SK-N-SH treated with all-trans-retinoic acid at 6 μM for 48 hours (cell line): ENCODE data around the gene TSHZ2.

Experiments used
- ATAC-seq: fragments of 200-7000 bp; cut with Tn5 transposase; 3 replicates; pipeline ENCODE4 v1.9.1; 2020; ENCODE audit warnings: mild to moderate bottlenecking, moderate library complexity
- ARNTL ChIP-seq: fragments of 450-650 bp; formaldehyde crosslinking; IDR thresholded peaks from 2 replicates; pipeline ENCODE4 v1.5.0; 2020; ENCODE audit warnings: low read depth, mild to moderate bottlenecking, moderate library complexity, borderline replicate concordance
- BACH2 ChIP-seq: fragments of 250-450 bp; sonication (Bioruptor Pico); IDR thresholded peaks from 2 replicates; pipeline ENCODE4 v1.9.0; 2021; ENCODE audit warnings: mild to moderate bottlenecking, borderline replicate concordance
- CSDC2 ChIP-seq: fragments of 250-450 bp; sonication (Bioruptor Pico); IDR thresholded peaks from 2 replicates; pipeline ENCODE4 v1.5.0; 2020; ENCODE audit warnings: mild to moderate bottlenecking, moderate library complexity
- ESRRG ChIP-seq: fragments of 250-450 bp; sonication (Bioruptor Pico); IDR thresholded peaks from 2 replicates; pipeline ENCODE4 v1.6.1; 2021; ENCODE audit warnings: mild to moderate bottlenecking
- ISL1 ChIP-seq: fragments of 250-450 bp; sonication (Bioruptor Pico); IDR thresholded peaks from 2 replicates; pipeline ENCODE4 v2.1.2; 2022; ENCODE audit warnings: mild to moderate bottlenecking, moderate library complexity
- OSR1 ChIP-seq: fragments of 250-450 bp; sonication (Bioruptor Pico); IDR thresholded peaks from 2 replicates; pipeline ENCODE4 v1.8.0; 2022; ENCODE audit warnings: moderate library complexity, mild to moderate bottlenecking, inconsistent platforms
- PPARA ChIP-seq: fragments of 250-450 bp; sonication (Bioruptor Pico); IDR thresholded peaks from 2 replicates; pipeline ENCODE4 v1.5.0; 2020; ENCODE audit warnings: mild to moderate bottlenecking, borderline replicate concordance
- RARB ChIP-seq: fragments of 250-450 bp; sonication (Bioruptor Pico); IDR thresholded peaks from 2 replicates; pipeline ENCODE4 v1.8.0; 2021; ENCODE audit warnings: mild to moderate bottlenecking, moderate library complexity
- SNAI2 ChIP-seq: fragments of 250-450 bp; sonication (Bioruptor Pico); IDR thresholded peaks from 2 replicates; pipeline ENCODE4 v1.5.0; 2020; ENCODE audit warnings: mild to moderate bottlenecking, moderate library complexity
- TCF4 ChIP-seq: fragments of 250-450 bp; sonication (Bioruptor Pico); IDR thresholded peaks from 2 replicates; pipeline ENCODE4 v1.8.0; 2021; ENCODE audit warnings: mild to moderate bottlenecking, moderate library complexity, borderline replicate concordance
- TOX ChIP-seq: fragments of 250-450 bp; sonication (Bioruptor Pico); IDR thresholded peaks from 2 replicates; pipeline ENCODE4 v1.8.0; 2021; ENCODE audit warnings: mild to moderate bottlenecking, moderate library complexity, borderline replicate concordance
- ZC3H10 ChIP-seq: fragments of 250-450 bp; sonication (Bioruptor Pico); IDR thresholded peaks from 2 replicates; pipeline ENCODE4 v1.5.1; 2021; ENCODE audit warnings: mild to moderate bottlenecking, moderate library complexity
- ZFP3 ChIP-seq: fragments of 250-450 bp; sonication (Bioruptor Pico); IDR thresholded peaks from 2 replicates; pipeline ENCODE4 v1.5.0; 2020; ENCODE audit warnings: mild to moderate bottlenecking, moderate library complexity
- ZFP30 ChIP-seq: fragments of 450-650 bp; formaldehyde crosslinking; IDR thresholded peaks from 2 replicates; pipeline ENCODE4 v1.5.0; 2022; ENCODE audit warnings: mild to moderate bottlenecking, moderate library complexity
- ZNF70 ChIP-seq: fragments of 450-650 bp; formaldehyde crosslinking; IDR thresholded peaks from 2 replicates; pipeline ENCODE4 v1.5.0; 2020; ENCODE audit warnings: mild to moderate bottlenecking, moderate library complexity
- ZNF8 ChIP-seq: fragments of 450-650 bp; formaldehyde crosslinking; IDR thresholded peaks from 2 replicates; pipeline ENCODE4 v1.5.0; 2020; ENCODE audit warnings: mild to moderate bottlenecking, moderate library complexity
- TF ChIP-seq, protein P1 (sequence below): fragments of 250-450 bp; sonication (Bioruptor Pico); IDR thresholded peaks from 2 replicates; pipeline ENCODE4 v1.5.1; 2020; ENCODE audit warnings: low read depth, mild to moderate bottlenecking, moderate library complexity
- TF ChIP-seq, protein P2 (sequence below): fragments of 250-450 bp; sonication (Bioruptor Pico); IDR thresholded peaks from 2 replicates; pipeline ENCODE4 v1.5.1; 2021; ENCODE audit warnings: mild to moderate bottlenecking, moderate library complexity
- TF ChIP-seq, protein P3 (sequence below): fragments of 250-450 bp; sonication (Bioruptor Pico); IDR thresholded peaks from 2 replicates; pipeline ENCODE4 v1.8.0; 2021; ENCODE audit warnings: low read depth, mild to moderate bottlenecking, moderate library complexity, borderline replicate concordance
- TF ChIP-seq, protein P4 (sequence below): fragments of 250-450 bp; sonication (Bioruptor Pico); IDR thresholded peaks from 2 replicates; pipeline ENCODE4 v1.5.0; 2020; ENCODE audit warnings: mild to moderate bottlenecking, moderate library complexity
- TF ChIP-seq, protein P5 (sequence below): fragments of 250-450 bp; sonication (Bioruptor Pico); IDR thresholded peaks from 2 replicates; pipeline ENCODE4 v1.8.0; 2020; ENCODE audit warnings: mild to moderate bottlenecking, moderate library complexity, borderline replicate concordance

The TSHZ2 gene

DNA sequence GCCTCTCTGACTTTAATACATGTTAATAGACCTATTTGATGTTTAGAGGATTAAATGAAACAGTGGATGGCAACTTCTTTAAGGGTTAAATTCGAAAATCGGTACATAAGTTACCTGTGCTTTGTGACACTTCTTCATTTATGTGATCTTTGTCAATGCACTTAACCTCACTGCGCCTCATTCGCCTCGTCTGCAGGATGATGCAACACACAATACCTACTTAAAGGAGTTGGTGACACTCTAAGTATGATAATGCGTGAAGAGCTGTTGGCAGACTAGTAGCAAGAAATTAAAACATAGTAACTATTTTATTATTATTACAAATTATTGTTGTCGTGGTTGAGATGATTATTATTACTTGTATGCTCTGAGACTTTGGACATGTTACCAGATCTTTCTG is 92.8 kb downstream of the TSHZ2 start:
- no peak for TF ChIP-seq SNAI2 (CRISPR knock-in tag)
- TF ChIP-seq ZNF8 (CRISPR knock-in tag) = no peak
- no peak for TF ChIP-seq OSR1
- TF ChIP-seq, protein P1, sequence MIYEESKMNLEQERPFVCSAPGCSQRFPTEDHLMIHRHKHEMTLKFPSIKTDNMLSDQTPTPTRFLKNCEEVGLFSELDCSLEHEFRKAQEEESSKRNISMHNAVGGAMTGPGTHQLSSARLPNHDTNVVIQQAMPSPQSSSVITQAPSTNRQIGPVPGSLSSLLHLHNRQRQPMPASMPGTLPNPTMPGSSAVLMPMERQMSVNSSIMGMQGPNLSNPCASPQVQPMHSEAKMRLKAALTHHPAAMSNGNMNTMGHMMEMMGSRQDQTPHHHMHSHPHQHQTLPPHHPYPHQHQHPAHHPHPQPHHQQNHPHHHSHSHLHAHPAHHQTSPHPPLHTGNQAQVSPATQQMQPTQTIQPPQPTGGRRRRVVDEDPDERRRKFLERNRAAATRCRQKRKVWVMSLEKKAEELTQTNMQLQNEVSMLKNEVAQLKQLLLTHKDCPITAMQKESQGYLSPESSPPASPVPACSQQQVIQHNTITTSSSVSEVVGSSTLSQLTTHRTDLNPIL (CRISPR knock-in tag) = no peak
- no peak for TF ChIP-seq ZFP3 (CRISPR knock-in tag)
- ATAC-seq = no peak

DNA sequence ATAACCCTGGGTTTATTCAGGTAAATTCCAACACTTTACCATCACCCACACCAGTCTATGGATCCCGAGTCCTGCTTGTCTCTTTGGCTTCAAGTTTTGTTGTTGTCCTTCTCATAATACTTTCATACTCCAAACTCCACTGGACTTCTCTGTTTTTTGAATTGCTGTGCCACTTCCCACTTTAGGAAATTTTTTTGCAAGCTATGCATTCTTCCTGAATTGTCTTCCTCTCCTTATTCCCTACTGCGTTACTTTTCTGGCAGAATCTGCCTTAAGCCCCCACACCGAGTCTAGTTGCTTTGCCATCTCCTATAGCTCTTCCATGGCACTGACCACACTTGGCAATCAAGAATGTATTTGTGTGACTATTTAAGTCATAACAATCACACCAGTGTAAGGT is 96.1 kb downstream of the TSHZ2 start:
- TF ChIP-seq, protein P2, sequence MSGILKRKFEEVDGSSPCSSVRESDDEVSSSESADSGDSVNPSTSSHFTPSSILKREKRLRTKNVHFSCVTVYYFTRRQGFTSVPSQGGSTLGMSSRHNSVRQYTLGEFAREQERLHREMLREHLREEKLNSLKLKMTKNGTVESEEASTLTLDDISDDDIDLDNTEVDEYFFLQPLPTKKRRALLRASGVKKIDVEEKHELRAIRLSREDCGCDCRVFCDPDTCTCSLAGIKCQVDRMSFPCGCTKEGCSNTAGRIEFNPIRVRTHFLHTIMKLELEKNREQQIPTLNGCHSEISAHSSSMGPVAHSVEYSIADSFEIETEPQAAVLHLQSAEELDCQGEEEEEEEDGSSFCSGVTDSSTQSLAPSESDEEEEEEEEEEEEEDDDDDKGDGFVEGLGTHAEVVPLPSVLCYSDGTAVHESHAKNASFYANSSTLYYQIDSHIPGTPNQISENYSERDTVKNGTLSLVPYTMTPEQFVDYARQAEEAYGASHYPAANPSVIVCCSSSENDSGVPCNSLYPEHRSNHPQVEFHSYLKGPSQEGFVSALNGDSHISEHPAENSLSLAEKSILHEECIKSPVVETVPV = no peak
- TF ChIP-seq RARB (CRISPR knock-in tag) (no peak), ZNF70 (CRISPR knock-in tag) (no peak), OSR1 (no peak), PPARA (no peak), BACH2 (CRISPR knock-in tag) (no peak), ZFP30 (CRISPR knock-in tag) (no peak), ARNTL (CRISPR knock-in tag) (no peak), TOX (CRISPR knock-in tag) (no peak), TCF4 (no peak), ISL1 (no peak), CSDC2 (CRISPR knock-in tag) (no peak)
- TF ChIP-seq, protein P1 (CRISPR knock-in tag) = no peak
- TF ChIP-seq, protein P3, sequence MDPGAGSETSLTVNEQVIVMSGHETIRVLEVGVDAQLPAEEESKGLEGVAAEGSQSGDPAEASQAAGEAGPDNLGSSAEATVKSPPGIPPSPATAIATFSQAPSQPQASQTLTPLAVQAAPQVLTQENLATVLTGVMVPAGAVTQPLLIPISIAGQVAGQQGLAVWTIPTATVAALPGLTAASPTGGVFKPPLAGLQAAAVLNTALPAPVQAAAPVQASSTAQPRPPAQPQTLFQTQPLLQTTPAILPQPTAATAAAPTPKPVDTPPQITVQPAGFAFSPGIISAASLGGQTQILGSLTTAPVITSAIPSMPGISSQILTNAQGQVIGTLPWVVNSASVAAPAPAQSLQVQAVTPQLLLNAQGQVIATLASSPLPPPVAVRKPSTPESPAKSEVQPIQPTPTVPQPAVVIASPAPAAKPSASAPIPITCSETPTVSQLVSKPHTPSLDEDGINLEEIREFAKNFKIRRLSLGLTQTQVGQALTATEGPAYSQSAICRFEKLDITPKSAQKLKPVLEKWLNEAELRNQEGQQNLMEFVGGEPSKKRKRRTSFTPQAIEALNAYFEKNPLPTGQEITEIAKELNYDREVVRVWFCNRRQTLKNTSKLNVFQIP (CRISPR knock-in tag) = no peak
- TF ChIP-seq, protein P4, sequence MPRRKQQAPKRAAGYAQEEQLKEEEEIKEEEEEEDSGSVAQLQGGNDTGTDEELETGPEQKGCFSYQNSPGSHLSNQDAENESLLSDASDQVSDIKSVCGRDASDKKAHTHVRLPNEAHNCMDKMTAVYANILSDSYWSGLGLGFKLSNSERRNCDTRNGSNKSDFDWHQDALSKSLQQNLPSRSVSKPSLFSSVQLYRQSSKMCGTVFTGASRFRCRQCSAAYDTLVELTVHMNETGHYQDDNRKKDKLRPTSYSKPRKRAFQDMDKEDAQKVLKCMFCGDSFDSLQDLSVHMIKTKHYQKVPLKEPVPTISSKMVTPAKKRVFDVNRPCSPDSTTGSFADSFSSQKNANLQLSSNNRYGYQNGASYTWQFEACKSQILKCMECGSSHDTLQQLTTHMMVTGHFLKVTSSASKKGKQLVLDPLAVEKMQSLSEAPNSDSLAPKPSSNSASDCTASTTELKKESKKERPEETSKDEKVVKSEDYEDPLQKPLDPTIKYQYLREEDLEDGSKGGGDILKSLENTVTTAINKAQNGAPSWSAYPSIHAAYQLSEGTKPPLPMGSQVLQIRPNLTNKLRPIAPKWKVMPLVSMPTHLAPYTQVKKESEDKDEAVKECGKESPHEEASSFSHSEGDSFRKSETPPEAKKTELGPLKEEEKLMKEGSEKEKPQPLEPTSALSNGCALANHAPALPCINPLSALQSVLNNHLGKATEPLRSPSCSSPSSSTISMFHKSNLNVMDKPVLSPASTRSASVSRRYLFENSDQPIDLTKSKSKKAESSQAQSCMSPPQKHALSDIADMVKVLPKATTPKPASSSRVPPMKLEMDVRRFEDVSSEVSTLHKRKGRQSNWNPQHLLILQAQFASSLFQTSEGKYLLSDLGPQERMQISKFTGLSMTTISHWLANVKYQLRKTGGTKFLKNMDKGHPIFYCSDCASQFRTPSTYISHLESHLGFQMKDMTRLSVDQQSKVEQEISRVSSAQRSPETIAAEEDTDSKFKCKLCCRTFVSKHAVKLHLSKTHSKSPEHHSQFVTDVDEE (CRISPR knock-in tag) = no peak
- ATAC-seq = no peak

DNA sequence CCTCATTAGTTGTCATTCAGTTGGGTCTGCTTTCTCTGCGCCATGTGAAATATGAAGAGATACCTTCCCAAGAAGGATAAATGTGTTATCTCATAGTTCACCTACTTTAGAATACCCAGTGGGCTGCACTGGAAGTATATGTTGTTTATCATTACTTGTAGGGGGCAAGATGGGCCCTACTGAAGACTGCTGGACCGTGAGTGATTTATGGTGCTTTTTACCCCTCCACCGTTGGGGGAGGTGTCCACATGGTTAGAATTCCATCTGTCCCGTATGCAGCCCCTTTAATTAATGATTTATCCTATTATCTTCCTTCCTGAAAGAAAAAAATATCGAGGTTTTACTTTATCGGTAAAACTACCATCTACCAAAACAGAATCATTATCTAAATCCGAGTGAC is 97.0 kb downstream of the TSHZ2 start:
- ATAC-seq = no peak
- TF ChIP-seq OSR1 (no peak), ZNF8 (CRISPR knock-in tag) (no peak), ZC3H10 (CRISPR knock-in tag) (no peak), ESRRG (CRISPR knock-in tag) (no peak), ZFP3 (CRISPR knock-in tag) (no peak), SNAI2 (CRISPR knock-in tag) (no peak), PPARA (no peak), TOX (CRISPR knock-in tag) (no peak)
- TF ChIP-seq, protein P3 (CRISPR knock-in tag) = no peak
- TF ChIP-seq, protein P5, sequence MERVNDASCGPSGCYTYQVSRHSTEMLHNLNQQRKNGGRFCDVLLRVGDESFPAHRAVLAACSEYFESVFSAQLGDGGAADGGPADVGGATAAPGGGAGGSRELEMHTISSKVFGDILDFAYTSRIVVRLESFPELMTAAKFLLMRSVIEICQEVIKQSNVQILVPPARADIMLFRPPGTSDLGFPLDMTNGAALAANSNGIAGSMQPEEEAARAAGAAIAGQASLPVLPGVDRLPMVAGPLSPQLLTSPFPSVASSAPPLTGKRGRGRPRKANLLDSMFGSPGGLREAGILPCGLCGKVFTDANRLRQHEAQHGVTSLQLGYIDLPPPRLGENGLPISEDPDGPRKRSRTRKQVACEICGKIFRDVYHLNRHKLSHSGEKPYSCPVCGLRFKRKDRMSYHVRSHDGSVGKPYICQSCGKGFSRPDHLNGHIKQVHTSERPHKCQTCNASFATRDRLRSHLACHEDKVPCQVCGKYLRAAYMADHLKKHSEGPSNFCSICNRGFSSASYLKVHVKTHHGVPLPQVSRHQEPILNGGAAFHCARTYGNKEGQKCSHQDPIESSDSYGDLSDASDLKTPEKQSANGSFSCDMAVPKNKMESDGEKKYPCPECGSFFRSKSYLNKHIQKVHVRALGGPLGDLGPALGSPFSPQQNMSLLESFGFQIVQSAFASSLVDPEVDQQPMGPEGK (CRISPR knock-in tag) = no peak
- TF ChIP-seq, protein P4 (CRISPR knock-in tag) = no peak
- TF ChIP-seq, protein P1 (CRISPR knock-in tag) = no peak
